Measurements from ENCODE around the gene GALNTL6. TPM values are rescaled to one million over a fixed set of nuclear protein-coding genes. Genes with fewer than 3 reads are reported as not detected.

GALNTL6 gene
- total RNA-seq, 1 experiment from 2014 or later: not detected

GRCh38 chr4:172680691-172681090 lies 867.5 kb downstream of the GALNTL6 start (continued):
- TF ChIP-seq EGR1 (IDR thresholded peaks at IDR 0.05; ENCODE audit: low read depth): no peak

DNA sequence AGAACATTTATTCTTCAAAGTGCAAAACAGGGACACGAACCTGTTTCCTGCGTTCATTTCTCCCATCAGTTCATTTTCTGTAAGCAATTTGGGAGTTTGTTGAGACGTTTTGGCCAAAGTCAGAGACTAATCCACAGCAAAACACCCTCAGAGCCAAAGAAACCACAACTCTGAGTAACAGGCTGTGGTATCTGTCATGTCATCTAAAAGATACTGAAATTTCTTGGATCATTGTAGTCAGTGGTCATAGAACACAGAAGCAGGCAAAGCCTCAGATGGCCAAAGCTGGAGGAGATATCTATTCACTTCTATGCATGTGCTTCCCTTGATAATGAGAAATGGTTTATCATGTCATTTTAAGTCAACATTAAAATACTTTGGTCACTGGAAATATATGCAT lies 869.8 kb downstream of the GALNTL6 start:
- no peaks in the 10 kb centered on the region for H3K79me2 ChIP-seq (ENCODE audit: insufficient read depth, low read length)
- DNase-seq (ENCODE audit: low read depth, low spot score) (no peak), ATAC-seq (no peak)
- H3K4me3 ChIP-seq (replicated peaks in 1 of 2; ENCODE audit: low read depth in 1 of 2, low read length in 2 of 2): no peak overlapping the region
- no peak overlapping the region for H3K27ac ChIP-seq (ENCODE audit: low read depth, low read length)
- H3K9me3 ChIP-seq (ENCODE audit: control insufficient read depth in 1 of 2, insufficient read depth in 1 of 2, low read depth in 1 of 2, low read length in 2 of 2): no peaks in the 10 kb centered on the region
- H3K9ac ChIP-seq (ENCODE audit: low read length): no peak overlapping the region
- no peak overlapping the region for H3K4me2 ChIP-seq (ENCODE audit: low read length)
- BruUV-seq (replicated peaks): no TSS peak
- no peaks in the 10 kb centered on the region for H3K36me3 ChIP-seq (ENCODE audit: control insufficient read depth in 1 of 2, insufficient read depth in 2 of 2, low read length in 2 of 2)
- no peaks in the 10 kb centered on the region for H3K4me1 ChIP-seq (ENCODE audit: control insufficient read depth in 1 of 2, insufficient read depth in 2 of 2, low read length in 2 of 2)
- ChIA-PET CTCF (no interaction called here), POLR2A (no interaction called here), RAD21 (ENCODE audit: low non-redundant PET in 1 of 2, low total read pairs in 2 of 2, uncharacterized antibody in 2 of 2, unreplicated experiment in 2 of 2) (no interaction called here)
- H3K27me3 ChIP-seq (ENCODE audit: insufficient read depth, low read length): no peaks in the 10 kb centered on the region
- intact Hi-C loops (cut with micrococcal nuclease): no loop called here
- H2AFZ ChIP-seq (ENCODE audit: low read depth, low read length, poor library complexity, severe bottlenecking): no peak overlapping the region
- TF ChIP-seq EZH2phosphoT487 (IDR thresholded peaks at IDR 0.05; ENCODE audit: borderline replicate concordance): no peak
- TF ChIP-seq, protein P1, sequence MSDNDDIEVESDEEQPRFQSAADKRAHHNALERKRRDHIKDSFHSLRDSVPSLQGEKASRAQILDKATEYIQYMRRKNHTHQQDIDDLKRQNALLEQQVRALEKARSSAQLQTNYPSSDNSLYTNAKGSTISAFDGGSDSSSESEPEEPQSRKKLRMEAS (IDR thresholded peaks at IDR 0.05): no peak
- TF ChIP-seq FOSL1 (IDR thresholded peaks at IDR 0.05; ENCODE audit: low read depth): no peak
- no peak for TF ChIP-seq YY1 (IDR thresholded peaks at IDR 0.05; ENCODE audit: extremely low read depth, insufficient replicate concordance, low read depth, low read length)
- TF ChIP-seq ATF3 (IDR thresholded peaks at IDR 0.05): no peak
- TF ChIP-seq, protein P2, sequence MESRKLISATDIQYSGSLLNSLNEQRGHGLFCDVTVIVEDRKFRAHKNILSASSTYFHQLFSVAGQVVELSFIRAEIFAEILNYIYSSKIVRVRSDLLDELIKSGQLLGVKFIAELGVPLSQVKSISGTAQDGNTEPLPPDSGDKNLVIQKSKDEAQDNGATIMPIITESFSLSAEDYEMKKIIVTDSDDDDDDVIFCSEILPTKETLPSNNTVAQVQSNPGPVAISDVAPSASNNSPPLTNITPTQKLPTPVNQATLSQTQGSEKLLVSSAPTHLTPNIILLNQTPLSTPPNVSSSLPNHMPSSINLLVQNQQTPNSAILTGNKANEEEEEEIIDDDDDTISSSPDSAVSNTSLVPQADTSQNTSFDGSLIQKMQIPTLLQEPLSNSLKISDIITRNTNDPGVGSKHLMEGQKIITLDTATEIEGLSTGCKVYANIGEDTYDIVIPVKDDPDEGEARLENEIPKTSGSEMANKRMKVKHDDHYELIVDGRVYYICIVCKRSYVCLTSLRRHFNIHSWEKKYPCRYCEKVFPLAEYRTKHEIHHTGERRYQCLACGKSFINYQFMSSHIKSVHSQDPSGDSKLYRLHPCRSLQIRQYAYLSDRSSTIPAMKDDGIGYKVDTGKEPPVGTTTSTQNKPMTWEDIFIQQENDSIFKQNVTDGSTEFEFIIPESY (IDR thresholded peaks at IDR 0.05; ENCODE audit: extremely low read depth, insufficient replicate concordance, low read length): no peak
- TF ChIP-seq JUND (IDR thresholded peaks at IDR 0.05): no peak
- TF ChIP-seq POLR2AphosphoS5 (IDR thresholded peaks at IDR 0.05; ENCODE audit: low read depth, low read length): no peak
- TF ChIP-seq SRF (IDR thresholded peaks at IDR 0.05; ENCODE audit: low read depth): no peak
- TF ChIP-seq, protein P3, sequence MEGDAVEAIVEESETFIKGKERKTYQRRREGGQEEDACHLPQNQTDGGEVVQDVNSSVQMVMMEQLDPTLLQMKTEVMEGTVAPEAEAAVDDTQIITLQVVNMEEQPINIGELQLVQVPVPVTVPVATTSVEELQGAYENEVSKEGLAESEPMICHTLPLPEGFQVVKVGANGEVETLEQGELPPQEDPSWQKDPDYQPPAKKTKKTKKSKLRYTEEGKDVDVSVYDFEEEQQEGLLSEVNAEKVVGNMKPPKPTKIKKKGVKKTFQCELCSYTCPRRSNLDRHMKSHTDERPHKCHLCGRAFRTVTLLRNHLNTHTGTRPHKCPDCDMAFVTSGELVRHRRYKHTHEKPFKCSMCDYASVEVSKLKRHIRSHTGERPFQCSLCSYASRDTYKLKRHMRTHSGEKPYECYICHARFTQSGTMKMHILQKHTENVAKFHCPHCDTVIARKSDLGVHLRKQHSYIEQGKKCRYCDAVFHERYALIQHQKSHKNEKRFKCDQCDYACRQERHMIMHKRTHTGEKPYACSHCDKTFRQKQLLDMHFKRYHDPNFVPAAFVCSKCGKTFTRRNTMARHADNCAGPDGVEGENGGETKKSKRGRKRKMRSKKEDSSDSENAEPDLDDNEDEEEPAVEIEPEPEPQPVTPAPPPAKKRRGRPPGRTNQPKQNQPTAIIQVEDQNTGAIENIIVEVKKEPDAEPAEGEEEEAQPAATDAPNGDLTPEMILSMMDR (IDR thresholded peaks at IDR 0.05 in 2 of 3, conservative IDR thresholded peaks at IDR 0.05 in 1 of 3; ENCODE audit: borderline replicate concordance in 1 of 3, insufficient read depth in 1 of 3, low read depth in 2 of 3, low read length in 2 of 3): no peak
- TF ChIP-seq REST (IDR thresholded peaks at IDR 0.05; ENCODE audit: low read depth): no peak
- TF ChIP-seq SIN3A (IDR thresholded peaks at IDR 0.05; ENCODE audit: low read depth): no peak
- TF ChIP-seq RAD21 (IDR thresholded peaks at IDR 0.05; ENCODE audit: low read depth): no peak
- no peak for TF ChIP-seq EZH2 (IDR thresholded peaks at IDR 0.05)
- no peak for TF ChIP-seq CEBPB (IDR thresholded peaks at IDR 0.05; ENCODE audit: low read depth)
- TF ChIP-seq ELF1 (IDR thresholded peaks at IDR 0.05; ENCODE audit: borderline replicate concordance, low read depth): no peak
- no peak for TF ChIP-seq ZFX (IDR thresholded peaks at IDR 0.05)
- H3K9me2 ChIP-seq (ENCODE audit: insufficient read depth): no peaks in the 10 kb centered on the region
- H4K20me1 ChIP-seq (ENCODE audit: insufficient read depth): no peaks in the 10 kb centered on the region
